Heart right ventricle (tissue), 16 donors: ENCODE results near the gene RALGPS1. TPM values are rescaled to one million over a fixed set of nuclear protein-coding genes. Genes with fewer than 3 reads are reported as not detected.

ENCODE experiments used
- ATAC-seq, 8 donors: fragments of 200-7000 bp; cut with Tn5 transposase; one replicate each; pipeline ENCODE4 v1.9.1; 2020; ENCODE audit warnings: mild to moderate bottlenecking in 8 of 8, moderate library complexity in 8 of 8, moderate number of reproducible peaks in 1 of 8
- DNase-seq, 2 donors: peaks; one replicate each; pipeline ENCODE4 v3.0.0-alpha.2; 2020
- H3K27ac ChIP-seq, 10 donors: fragments of 200-600 bp; sonication (generic) in 2 of 10; one replicate each; pipeline versions ENCODE4 v1.5.0 to v1.8.0; 2020 to 2022; ENCODE audit warnings: mild to moderate bottlenecking in 3 of 10
- H3K27me3 ChIP-seq, 7 donors: fragments of 200-600 bp; one replicate each; pipeline ENCODE4 v1.8.0; 2021 to 2022; ENCODE audit warnings: mild to moderate bottlenecking in 2 of 7
- H3K36me3 ChIP-seq, 9 donors: fragments of 200-600 bp; sonication (generic) in 1 of 9; one replicate each; pipeline versions ENCODE4 v1.5.0 to v1.8.0; 2020 to 2022; ENCODE audit warnings: mild to moderate bottlenecking in 2 of 9
- H3K4me1 ChIP-seq, 9 donors: fragments of 200-600 bp; sonication (generic) in 1 of 9; one replicate each; pipeline versions ENCODE4 v1.5.0 to v1.8.0; 2020 to 2022; ENCODE audit warnings: mild to moderate bottlenecking in 4 of 9
- H3K4me3 ChIP-seq, 10 donors: fragments of 200-600 bp; sonication (generic) in 2 of 10; one replicate each; pipeline versions ENCODE4 v1.5.0 to v1.8.0; 2020 to 2022; ENCODE audit warnings: mild to moderate bottlenecking in 7 of 10, moderate library complexity in 2 of 10
- H3K9me3 ChIP-seq, 11 donors: fragments of 200-600 bp in 10 of 11; sonication (generic) in 2 of 11; one replicate each; pipeline versions ENCODE4 v1.5.0 to v1.8.0; 2013 to 2022; ENCODE audit warnings: mild to moderate bottlenecking in 2 of 11, control low read depth in 1 of 11, moderate library complexity in 1 of 11
- WGBS, 2 donors: extraction: QIAGEN DNeasy Blood & Tissue Kit; methylation state at CpG; one replicate each; pipeline ENCODE4 v1.1.7; 2013; ENCODE audit warnings: inconsistent platforms in 1 of 2; 5-methylcytosine and 5-hydroxymethylcytosine counted together
- intact Hi-C, 10 donors: fragments of 100-400 bp; cut with DNase I; formaldehyde crosslinking; loops; one replicate each; pipeline versions ENCODE4 v1.11.1 to v1.14.2; 2022
- polyA plus RNA-seq, 2 donors: library from polyadenylated mRNA; stranded (reverse); fragments of 200-250 nt; gene quantifications; one replicate each; pipeline ENCODE4 v1.2.3, GENCODE V29; 2013
- total RNA-seq, 10 donors: library from RNA; stranded (reverse); fragmentation: NEBNext Ultra II Directional in 3 of 10; extraction: Animal tissue kit (Norgen Biotek cat#: 25700) in 3 of 10; gene quantifications; one replicate each; pipeline versions ENCODE4 v1.2.1 to v1.2.4, GENCODE V29; 2021 to 2023
- TF ChIP-seq, protein P1 (sequence below), 9 donors: fragments of 200-600 bp; sonication (generic) in 2 of 9; IDR thresholded peaks; one replicate each; pipeline versions ENCODE4 v1.5.0 to v1.8.0; 2021 to 2022; ENCODE audit warnings: antibody characterized with exemption in 9 of 9, mild to moderate bottlenecking in 5 of 9, moderate library complexity in 1 of 9
- donor health status: Arrhythmogenic right ventricular cardiomyopathy.
- donor health status: ischemic (EF 13 %, LVEDD 7.1; RV severe dilation, severe dysfunction).
- donor health status: healthy with polysubstance abuse.
- donor health status: DM: no; HTN: yes; CAD: no.
- donor health status: DM: no; HTN: no; CAD: no.
- donor health status: ischemic (EF 25% LVEDD 6.9; RV normal size, moderate dysfunction).
- donor health status: ischemic (EF 25% LVEDD 5.7; RV mildly dilated, moderate dysfunction).
- donor health status: healthy.
- donor health status: DM: yes; HTN: yes; CAD: no.
- donor health status: Ischemic cardiomyopathy.
- donor health status: ischemic (EF 35%, LVEDD 5.7; RV mildly dilated, moderate dysfunction).
- donor health status: nonischemic (EF 11% LVEDD 7.7; RV severe dilation, severe dysfunction).
- donor health status: DM: yes; HTN: yes; CAD: no.
- donor health status: PGD.
- donor health status: ischemic (EF 29% LVEDD 5.4; RV normal size, mild dysfunction).
- donor health status: nonischemic (EF 23%, LVEDD 6.1; RV moderate dilation, normal function).

Gene RALGPS1
- total and polyA plus RNA-seq, 12 donors, result 4.2 to 25.0 (median 16.8) TPM

DNA sequence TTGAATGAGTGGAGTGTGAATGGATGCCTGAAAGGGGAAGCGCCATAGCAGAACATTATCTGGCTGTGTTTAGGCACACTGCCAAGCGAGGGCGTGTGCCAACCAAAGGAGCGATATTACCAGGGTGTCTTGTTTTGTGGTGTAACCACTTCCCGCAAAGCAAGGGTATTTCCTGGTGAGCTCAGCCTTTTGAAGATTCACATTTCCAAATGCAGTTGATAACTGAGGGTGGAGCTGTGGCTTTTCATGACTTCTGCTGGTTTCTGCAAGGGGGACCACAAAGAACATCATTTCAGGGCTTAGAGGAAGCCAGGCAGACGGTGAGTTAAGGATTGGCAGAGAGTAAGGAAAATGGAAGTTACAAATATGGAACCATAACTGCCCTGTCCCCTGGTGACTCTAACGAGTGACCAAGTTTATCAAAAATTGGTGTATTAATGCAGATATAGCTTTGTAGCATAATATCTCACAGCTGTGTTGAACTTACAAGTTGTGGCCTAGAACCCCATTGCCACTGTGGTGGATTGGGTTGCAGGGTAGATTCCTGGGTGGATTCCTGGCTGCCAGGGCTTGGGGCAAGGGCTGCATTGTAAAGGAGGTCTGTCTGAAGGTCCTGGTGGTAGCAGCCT lies 71.4 kb downstream of the RALGPS1 start:
- intact Hi-C loops, result loop anchor here in 3 of 10 donors (5.0 to 10.0 kb wide), 3 partner anchors 36 to 109 kb away; no protein-coding TSS in a partner anchor
- peaks cover 0 to 41% (median 0%) of the 10 kb centered on the region in 7 donors for H3K27me3 ChIP-seq
- peaks cover 0 to 11% (median 0%) of the 10 kb centered on the region in 11 donors for H3K9me3 ChIP-seq
- ATAC-seq (peak; percentile 39 to 83 (median 69)), DNase-seq (peak; percentile 61 to 64)
- H3K36me3 ChIP-seq, result no peaks in the 10 kb centered on the region
- TF ChIP-seq, protein P1, sequence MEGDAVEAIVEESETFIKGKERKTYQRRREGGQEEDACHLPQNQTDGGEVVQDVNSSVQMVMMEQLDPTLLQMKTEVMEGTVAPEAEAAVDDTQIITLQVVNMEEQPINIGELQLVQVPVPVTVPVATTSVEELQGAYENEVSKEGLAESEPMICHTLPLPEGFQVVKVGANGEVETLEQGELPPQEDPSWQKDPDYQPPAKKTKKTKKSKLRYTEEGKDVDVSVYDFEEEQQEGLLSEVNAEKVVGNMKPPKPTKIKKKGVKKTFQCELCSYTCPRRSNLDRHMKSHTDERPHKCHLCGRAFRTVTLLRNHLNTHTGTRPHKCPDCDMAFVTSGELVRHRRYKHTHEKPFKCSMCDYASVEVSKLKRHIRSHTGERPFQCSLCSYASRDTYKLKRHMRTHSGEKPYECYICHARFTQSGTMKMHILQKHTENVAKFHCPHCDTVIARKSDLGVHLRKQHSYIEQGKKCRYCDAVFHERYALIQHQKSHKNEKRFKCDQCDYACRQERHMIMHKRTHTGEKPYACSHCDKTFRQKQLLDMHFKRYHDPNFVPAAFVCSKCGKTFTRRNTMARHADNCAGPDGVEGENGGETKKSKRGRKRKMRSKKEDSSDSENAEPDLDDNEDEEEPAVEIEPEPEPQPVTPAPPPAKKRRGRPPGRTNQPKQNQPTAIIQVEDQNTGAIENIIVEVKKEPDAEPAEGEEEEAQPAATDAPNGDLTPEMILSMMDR (IDR thresholded peaks at IDR 0.05), result peak in 1 of 9 donors; percentile 9
- H3K4me3 ChIP-seq, result no peak overlapping the region
- H3K27ac ChIP-seq, result peak overlapping the region in 6 of 10 donors; percentile 11 to 55 (median 42)
- peaks cover 3 to 51% (median 45%) of the 10 kb centered on the region in 9 donors for H3K4me1 ChIP-seq
- 36 to 52% methylated on average over 7 of the region's 7 CpGs for WGBS, 2 donors

- WGBS, 2 donors, result 87 to 100% methylated on average over 2 of the region's 2 CpGs
- H3K36me3 ChIP-seq, result no peaks in the 10 kb centered on the region
- peak in 1 of 8 donors; percentile 23 for ATAC-seq
- H3K9me3 ChIP-seq, result peaks cover 0 to 9% (median 0%) of the 10 kb centered on the region in 11 donors
- no peak for DNase-seq
- no peak overlapping the region for H3K4me3 ChIP-seq
- peak overlapping the region in 5 of 10 donors; percentile 11 to 55 (median 45) for H3K27ac ChIP-seq
- intact Hi-C loops, result loop anchor here in 3 of 10 donors (5.0 to 10.0 kb wide), 3 partner anchors 36 to 108 kb away; no protein-coding TSS in a partner anchor
- TF ChIP-seq, protein P1 (IDR thresholded peaks at IDR 0.05), result no peak
- peaks cover 0 to 46% (median 0%) of the 10 kb centered on the region in 7 donors for H3K27me3 ChIP-seq
- H3K4me1 ChIP-seq, result peaks cover 3 to 53% (median 45%) of the 10 kb centered on the region in 9 donors
Observed at GRCh38 chr9:126986506-126986951, 71.9 kb downstream of the RALGPS1 start.

DNA sequence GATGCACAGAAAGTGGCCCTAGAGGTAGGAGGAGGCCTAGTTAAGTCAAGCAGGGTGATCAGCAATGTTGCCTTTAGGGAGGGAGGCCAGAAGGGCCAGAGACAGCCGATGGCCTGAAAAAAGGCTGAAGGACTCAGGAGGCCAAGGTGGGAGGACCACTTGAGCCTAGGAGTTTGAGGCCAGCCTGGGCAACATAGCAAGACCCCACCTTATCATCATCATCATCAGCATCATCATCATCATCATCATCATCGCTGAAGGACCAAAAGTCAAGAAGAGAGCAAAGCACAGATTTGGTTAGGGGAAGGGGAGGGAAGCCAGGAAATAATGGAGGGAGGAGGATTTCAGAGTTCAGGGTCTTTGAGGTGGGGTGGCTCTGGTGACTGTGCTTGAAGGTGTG lies 74.3 kb downstream of the RALGPS1 start:
- Histone ChIP-seq H3K4me1 (peaks cover 3 to 54% (median 45%) of the 10 kb centered on the region in 9 donors), H3K27me3 (peaks cover 0 to 58% (median 0%) of the 10 kb centered on the region in 7 donors), H3K9me3 (peaks cover 0 to 13% (median 7%) of the 10 kb centered on the region in 11 donors), H3K36me3 (no peaks in the 10 kb centered on the region), H3K27ac (peak overlapping the region in 2 of 10 donors; percentile 29 to 81), H3K4me3 (no peak overlapping the region)
- WGBS, 2 donors, result 97 to 98% methylated on average over 2 of the region's 2 CpGs
- TF ChIP-seq, protein P1 (IDR thresholded peaks at IDR 0.05), result no peak
- ATAC-seq (no peak), DNase-seq (no peak)
- intact Hi-C loops, result loop anchor here in 3 of 10 donors (5.0 to 10.0 kb wide), 3 partner anchors 33 to 106 kb away; no protein-coding TSS in a partner anchor
